Measurements from ENCODE around the gene LRFN3.

The LRFN3 gene

GRCh38 chr19:35986111-35986510 lies 49.9 kb downstream of the LRFN3 start:
- no peak for TF ChIP-seq ZFX (IDR thresholded peaks at IDR 0.05)
- no peak overlapping the region for H3K27ac ChIP-seq

GRCh38 chr19:35986664-35987570 lies 50.7 kb downstream of the LRFN3 start:
- no peak for TF ChIP-seq ZFX (IDR thresholded peaks at IDR 0.05)
- no peak for TF ChIP-seq CTCF (conservative IDR thresholded peaks at IDR 0.05)
- H3K27ac ChIP-seq = no peak overlapping the region

- H3K27ac ChIP-seq = no peak overlapping the region
- TF ChIP-seq ZFX (IDR thresholded peaks at IDR 0.05) = no peak
- TF ChIP-seq CTCF (conservative IDR thresholded peaks at IDR 0.05) = no peak
Observed at GRCh38 chr19:35987571-35987896, 51.4 kb downstream of the LRFN3 start.

GRCh38 chr19:35988824-35989223 lies 52.6 kb downstream of the LRFN3 start:
- no peak for TF ChIP-seq ZFX (IDR thresholded peaks at IDR 0.05)
- no peak for TF ChIP-seq CTCF (conservative IDR thresholded peaks at IDR 0.05)
- no peak overlapping the region for H3K27ac ChIP-seq

- no peak overlapping the region for H3K27ac ChIP-seq
- TF ChIP-seq CTCF (conservative IDR thresholded peaks at IDR 0.05) = no peak
- no peak for TF ChIP-seq ZFX (IDR thresholded peaks at IDR 0.05)
Observed at GRCh38 chr19:35990156-35990555, 54.0 kb downstream of the LRFN3 start.

- TF ChIP-seq ZFX (IDR thresholded peaks at IDR 0.05) (no peak), CTCF (conservative IDR thresholded peaks at IDR 0.05) (no peak)
Observed at GRCh38 chr19:35990771-35991730, 54.9 kb downstream of the LRFN3 start.

GRCh38 chr19:35991731-35992450 lies 55.7 kb downstream of the LRFN3 start:
- TF ChIP-seq ZFX (IDR thresholded peaks at IDR 0.05) = no peak
- TF ChIP-seq CTCF (conservative IDR thresholded peaks at IDR 0.05) = no peak

More at GRCh38 chr19:35990771-35991730, 54.9 kb downstream of the LRFN3 start:
- no peak overlapping the region for H3K27ac ChIP-seq

More at GRCh38 chr19:35991731-35992450, 55.7 kb downstream of the LRFN3 start:
- no peak overlapping the region for H3K27ac ChIP-seq

Measured in C4-2B (cell line).